NCI-H82 treated with DMSO at 0.1 percent for 48 hours (cell line): ENCODE measurements around the gene FBXL22.

Experiments
- DNase-seq: peaks from one replicate; lab custom pipeline; 2025; ENCODE audit not compliant: unreplicated experiment; lab: John Stamatoyannopoulos, UW

The FBXL22 gene

GRCh38 chr15:63597038-63597790 is at the start of gene FBXL22:
Gene FBXL22, plus strand, starts transcription at chr15:63597387. Its CDS starts 6 bp downstream, at chr15:63597393.
- no peak for DNase-seq

GRCh38 chr15:63551400-63551799 is 45.8 kb upstream of the FBXL22 start:
- no peak for DNase-seq

GRCh38 chr15:63553388-63553791 is 43.8 kb upstream of the FBXL22 start:
- no peak for DNase-seq

- no peak for DNase-seq
These were observed 42.8 kb upstream of the FBXL22 start for GRCh38 chr15:63554337-63554927.

- no peak for DNase-seq
These were observed 41.7 kb upstream of the FBXL22 start for GRCh38 chr15:63555507-63555906.

GRCh38 chr15:63556246-63556645 is 40.9 kb upstream of the FBXL22 start:
- DNase-seq, result no peak

- DNase-seq, result no peak
These were observed 40.5 kb upstream of the FBXL22 start for GRCh38 chr15:63556736-63557135.

GRCh38 chr15:63559753-63560152 is 37.4 kb upstream of the FBXL22 start:
- no peak for DNase-seq

- no peak for DNase-seq
These were observed 36.3 kb upstream of the FBXL22 start for GRCh38 chr15:63560741-63561448.

GRCh38 chr15:63564093-63564492 is 33.1 kb upstream of the FBXL22 start:
- DNase-seq, result no peak

GRCh38 chr15:63565536-63566186 is 31.5 kb upstream of the FBXL22 start:
- DNase-seq, result no peak

GRCh38 chr15:63572749-63573464 is 24.3 kb upstream of the FBXL22 start:
- DNase-seq, result no peak

- DNase-seq, result no peak
These were observed 23.7 kb upstream of the FBXL22 start for GRCh38 chr15:63573533-63573932.

- DNase-seq, result no peak
These were observed 21.9 kb upstream of the FBXL22 start for GRCh38 chr15:63575312-63575711.

- DNase-seq, result no peak
These were observed 20.7 kb upstream of the FBXL22 start for GRCh38 chr15:63576441-63576840.

GRCh38 chr15:63582179-63582578 is 15.0 kb upstream of the FBXL22 start:
- DNase-seq, result no peak

- DNase-seq, result no peak
These were observed 14.3 kb upstream of the FBXL22 start for GRCh38 chr15:63582718-63583426.

GRCh38 chr15:63586790-63587189 is 10.4 kb upstream of the FBXL22 start:
- DNase-seq, result no peak

GRCh38 chr15:63587527-63587926 is 9.7 kb upstream of the FBXL22 start:
- no peak for DNase-seq

GRCh38 chr15:63588826-63589225 is 8.4 kb upstream of the FBXL22 start:
- DNase-seq, result no peak
